ENCODE measurements around the gene NOA1. TPM values are rescaled to one million over a fixed set of nuclear protein-coding genes. Genes with fewer than 3 reads are reported as not detected.
A peak's percentile ranks its signal among the peaks of the same experiment; 100 is the strongest.

NOA1 gene
- total and polyA plus RNA-seq, 2 of the 8 experiments (the other 6 are each of a cell fraction or from before 2014, with no cell fraction given), result 24.3 to 28.1 TPM

- peaks cover 0 to 4% (median 0%) of the 10 kb centered on the region in 4 experiments; a peak in 3 of 7 replicates for H3K4me1 ChIP-seq (replicated peaks in 1 of 4; ENCODE audit: control insufficient read depth in 3 of 4, insufficient read depth in 4 of 4, low read length in 3 of 4)
- no peak for TF ChIP-seq TAF7 (optimal IDR thresholded peaks at IDR 0.05; ENCODE audit: borderline replicate concordance, low read depth, low read length)
- TF ChIP-seq GTF2F1 (IDR thresholded peaks at IDR 0.05; ENCODE audit: borderline replicate concordance, low read depth, low read length), result no peak
- TF ChIP-seq FOSL1 (IDR thresholded peaks at IDR 0.05; ENCODE audit: insufficient read depth, low read depth, low read length), result no peak
- TF ChIP-seq MAFK (IDR thresholded peaks at IDR 0.05; ENCODE audit: low read depth, low read length), result no peak
- TF ChIP-seq RAD21 (IDR thresholded peaks at IDR 0.05 in 1 of 2, conservative IDR thresholded peaks at IDR 0.05 in 1 of 2; ENCODE audit: low read depth in 2 of 2, low read length in 2 of 2), result no peak
- TF ChIP-seq ZNF274 (IDR thresholded peaks at IDR 0.05; ENCODE audit: borderline replicate concordance, extremely low read depth, low read length), result no peak
- TF ChIP-seq YY1 (IDR thresholded peaks at IDR 0.05; ENCODE audit: low read depth, low read length), result no peak
- TF ChIP-seq TEAD4 (IDR thresholded peaks at IDR 0.05; ENCODE audit: low read depth, low read length), result no peak
- TF ChIP-seq KDM1A (IDR thresholded peaks at IDR 0.05; ENCODE audit: borderline replicate concordance, low read length), result no peak
- TF ChIP-seq SIN3A (conservative IDR thresholded peaks at IDR 0.05 in 1 of 2, IDR thresholded peaks at IDR 0.05 in 1 of 2; ENCODE audit: low read depth in 1 of 2, low read length in 2 of 2), result no peak
- no peak for TF ChIP-seq CTBP2 (IDR thresholded peaks at IDR 0.05; ENCODE audit: borderline replicate concordance, insufficient read depth, insufficient read length, low read length)
- no peak for TF ChIP-seq CEBPB (IDR thresholded peaks at IDR 0.05; ENCODE audit: low read depth, low read length)
- H3K9ac ChIP-seq (replicated peaks in 1 of 4; ENCODE audit: extremely low read depth in 1 of 4, low read depth in 3 of 4, low read length in 3 of 4), result peak overlapping the region in 2 of 4 experiments; percentile 87 to 100; a peak in 3 of 7 replicates
- H3K14ac ChIP-seq (ENCODE audit: insufficient read length), result no peak overlapping the region
- no peak overlapping the region; the same call in 1 of the 2 replicates for H2BK5ac ChIP-seq (ENCODE audit: low read depth, low read length)
- H3K36me3 ChIP-seq (ENCODE audit: control insufficient read depth in 2 of 4, insufficient read depth in 4 of 4, low read length in 3 of 4), result no peaks in the 10 kb centered on the region; a peak in 1 of 8 replicates
- H2BK20ac ChIP-seq (ENCODE audit: low read length), result no peak overlapping the region
- no peak for DNase-seq (ENCODE audit: low read depth in 1 of 2, low spot score in 2 of 2)
- H3K9me3 ChIP-seq (ENCODE audit: insufficient read depth in 2 of 2, low read depth in 1 of 2, low read length in 1 of 2), result no peaks in the 10 kb centered on the region
- H2AK5ac ChIP-seq (ENCODE audit: low read depth, low read length), result no peak overlapping the region
- no peak overlapping the region for H2AFZ ChIP-seq (ENCODE audit: low read length)
- no peak overlapping the region for H2BK12ac ChIP-seq (ENCODE audit: low read depth, low read length)
- H3K27me3 ChIP-seq (replicated peaks in 1 of 4; ENCODE audit: control insufficient read depth in 3 of 4, extremely low read depth in 1 of 4, insufficient read depth in 3 of 4, low read length in 3 of 4), result no peaks in the 10 kb centered on the region; a peak in 1 of 7 replicates
- FAIRE-seq, result no peak
- peak overlapping the region; percentile 85 to 92 (median 90) for H3K4me3 ChIP-seq (ENCODE audit: extremely low read depth in 1 of 4, insufficient read depth in 2 of 4, low read depth in 3 of 4, low read length in 4 of 4)
- no peak overlapping the region for H2BK120ac ChIP-seq (replicated peaks; ENCODE audit: low read depth, low read length)
- peaks cover 7 to 14% of the 10 kb centered on the region in 2 experiments for H4K20me1 ChIP-seq (replicated peaks in 1 of 2; ENCODE audit: control insufficient read depth in 1 of 2, insufficient read depth in 2 of 2, low read length in 2 of 2)
- no peak overlapping the region for H4K91ac ChIP-seq (replicated peaks; ENCODE audit: insufficient read length, low read length)
- no peak overlapping the region for H3K23ac ChIP-seq (ENCODE audit: insufficient read length)
- no peak overlapping the region for H3K4ac ChIP-seq (replicated peaks; ENCODE audit: insufficient read length, low read depth, low read length)
- H4K5ac ChIP-seq (ENCODE audit: insufficient read length, low read depth, low read length), result no peak overlapping the region
- ChIA-PET POLR2A (ENCODE audit: partially characterized antibody) (interaction anchor here (0.6 to 4.6 kb wide), 12 partner anchors 9 to 449 kb away, joined by 3 to 55 read pairs (median 6); partner anchors contain the start of genes REST and SPINK2), CTCF (ENCODE audit: partially characterized antibody) (interaction anchor here (0.6 to 3.3 kb wide), 3 partner anchors 19 to 124 kb away, joined by 3 to 12 read pairs (median 3); no protein-coding TSS in a partner anchor)
- H4K8ac ChIP-seq (ENCODE audit: extremely low read depth, insufficient read depth, low read length), result no peak overlapping the region
- H3K79me2 ChIP-seq (ENCODE audit: control insufficient read depth in 1 of 2, insufficient read depth in 2 of 2, low read length in 2 of 2), result peaks cover 47 to 78% of the 10 kb centered on the region in 2 experiments
- no peak overlapping the region for H3K27ac ChIP-seq (ENCODE audit: low read depth, low read length)
- H3K4me2 ChIP-seq (ENCODE audit: insufficient read depth in 1 of 2, low read depth in 2 of 2, low read length in 2 of 2), result peak overlapping the region; percentile 85 to 96
- no peak overlapping the region for H2BK15ac ChIP-seq (ENCODE audit: low read length)
- 24% methylated on average over 19 of the region's 21 CpGs; no CpG with 5 or more reads in 1 of the 2 experiments for WGBS, 2 experiments (ENCODE audit: extremely low coverage in 1 of 2, insufficient coverage in 1 of 2, insufficient read length in 1 of 2, insufficient replicate concordance in 2 of 2, low coverage in 1 of 2, low lambda C conversion rate in 2 of 2, missing lambda C conversion rate in 1 of 2)
- peak overlapping the region; percentile 87; the same call in 1 of the 2 replicates for H3K18ac ChIP-seq (ENCODE audit: extremely low read depth, low read length)
- no peak overlapping the region for H3K56ac ChIP-seq (replicated peaks; ENCODE audit: insufficient read length, low read depth, low read length)
- peaks cover 7% of the 10 kb centered on the region for H3K79me1 ChIP-seq (ENCODE audit: low read depth, low read length)
- peaks cover 18% of the 10 kb centered on the region for H3K23me2 ChIP-seq (ENCODE audit: low read depth, low read length)
These were observed 2.1 kb upstream of the NOA1 start for GRCh38 chr4:56979421-56980072.

Measured in H1 (cell line).